Right ventricle myocardium inferior (tissue), 1 donor: ENCODE results near the gene AFDN. TPM values are rescaled to one million over a fixed set of nuclear protein-coding genes. Genes with fewer than 3 reads are reported as not detected.

Experiments
- ATAC-seq: fragments of 200-7000 bp; cut with Tn5 transposase; one replicate; pipeline ENCODE4 v1.9.1; 2020; ENCODE audit warnings: mild to moderate bottlenecking, moderate library complexity
- DNase-seq: peaks from one replicate; pipeline ENCODE4 v3.0.0; 2021; ENCODE audit errors: missing footprints
- intact Hi-C: fragments of 100-400 bp; cut with DNase I; formaldehyde crosslinking; loops from one replicate; pipeline ENCODE4 v1.11.0; 2022
- total RNA-seq: library from RNA; stranded (reverse); fragmentation: NEBNext Ultra II Directional; extraction: Animal tissue kit (Norgen Biotek cat#: 25700); gene quantifications from one replicate; pipeline ENCODE4 v1.2.1, GENCODE V29; 2021
- donor health status: DM: no; HTN: yes; CAD: no; lungs with severe emphysema.

AFDN gene
- total RNA-seq, 1 donor from 2014 or later, result 58.5 TPM

GRCh38 chr6:167807756-167808155 lies 19.0 kb upstream of the AFDN start:
- ATAC-seq (no peak), DNase-seq (no peak)
- intact Hi-C loops, result no loop called here

- DNase-seq (no peak), ATAC-seq (no peak)
- intact Hi-C loops, result no loop called here
Measured at GRCh38 chr6:167811040-167811439, 15.7 kb upstream of the AFDN start.

GRCh38 chr6:167811442-167812087 lies 15.1 kb upstream of the AFDN start:
- DNase-seq (no peak), ATAC-seq (no peak)
- intact Hi-C loops, result no loop called here

- DNase-seq (no peak), ATAC-seq (no peak)
- intact Hi-C loops, result no loop called here
Measured at GRCh38 chr6:167812088-167812487, 14.6 kb upstream of the AFDN start.

- DNase-seq, result peak; percentile 65
- no peak for ATAC-seq
- intact Hi-C loops, result no loop called here
Measured at GRCh38 chr6:167815296-167815980, 11.3 kb upstream of the AFDN start.

GRCh38 chr6:167817016-167817415 lies 9.7 kb upstream of the AFDN start:
- DNase-seq, result no peak
- no peak for ATAC-seq
- intact Hi-C loops, result no loop called here

- DNase-seq, result no peak
- intact Hi-C loops, result no loop called here
- ATAC-seq, result no peak
Measured at GRCh38 chr6:167817729-167818128, 9.0 kb upstream of the AFDN start.

- ATAC-seq (no peak), DNase-seq (no peak)
- intact Hi-C loops, result no loop called here
Measured at GRCh38 chr6:167819576-167819975, 7.1 kb upstream of the AFDN start.

GRCh38 chr6:167820681-167821080 lies 6.0 kb upstream of the AFDN start:
- intact Hi-C loops, result no loop called here
- ATAC-seq, result no peak
- no peak for DNase-seq

- DNase-seq (no peak), ATAC-seq (no peak)
- intact Hi-C loops, result no loop called here
Measured at GRCh38 chr6:167824591-167825331, 1.9 kb upstream of the AFDN start.

GRCh38 chr6:167825332-167826229 lies 1.1 kb upstream of the AFDN start:
- ATAC-seq (peak; percentile 49), DNase-seq (no peak)
- intact Hi-C loops, result no loop called here

- peak; percentile 92 for ATAC-seq
- peak; percentile 82 for DNase-seq
- intact Hi-C loops, result no loop called here
Measured at GRCh38 chr6:167826230-167826895, 348 bp upstream of the AFDN start.

GRCh38 chr6:167827583-167828324 lies 1.0 kb downstream of the AFDN start:
- ATAC-seq (peak; percentile 9), DNase-seq (peak; percentile 76)
- intact Hi-C loops, result no loop called here

GRCh38 chr6:167828325-167828956 lies 1.7 kb downstream of the AFDN start:
- ATAC-seq, result no peak
- DNase-seq, result no peak
- intact Hi-C loops, result no loop called here

- ATAC-seq (no peak), DNase-seq (no peak)
- intact Hi-C loops, result no loop called here
Measured at GRCh38 chr6:167829513-167829912, 2.8 kb downstream of the AFDN start.

GRCh38 chr6:167831281-167831828 lies 4.6 kb downstream of the AFDN start:
- intact Hi-C loops, result no loop called here
- DNase-seq (no peak), ATAC-seq (no peak)
